Measurements from ENCODE around the gene APH1A.

Gene APH1A

DNA sequence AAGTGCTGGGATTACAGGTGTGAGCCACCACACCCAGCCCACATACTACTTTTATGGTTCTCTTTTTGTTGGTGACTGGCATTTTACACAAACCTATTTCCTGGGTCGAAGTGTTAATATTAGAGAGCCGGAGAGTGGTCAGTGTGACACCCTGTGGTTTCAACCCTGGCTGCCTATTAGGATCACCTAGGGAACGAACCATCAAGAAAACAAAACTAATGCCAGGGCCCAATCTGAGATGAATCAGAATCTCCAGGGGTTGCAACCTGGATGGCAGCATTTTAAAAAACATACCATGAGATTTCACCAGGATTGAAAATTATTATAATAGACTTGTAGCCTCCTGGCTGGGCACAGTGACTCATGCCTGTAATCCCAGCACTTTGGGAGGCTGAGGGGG lies 30.9 kb upstream of the APH1A start:
- Histone ChIP-seq H3K9me2 (replicated peaks; ENCODE audit: insufficient read depth, low read length) (no peaks in the 10 kb centered on the region), H3K9me3 (replicated peaks; ENCODE audit: insufficient read depth, low read length) (no peaks in the 10 kb centered on the region), H3K36me3 (replicated peaks; ENCODE audit: insufficient read depth, low read length) (no peaks in the 10 kb centered on the region; the same call in 1 of the 2 replicates), H3F3A (ENCODE audit: insufficient read depth, low read length) (0 out of 2 replicates have a peak, but pooled peaks cover 4% of the 10 kb centered on the region), H3K27ac (ENCODE audit: low read length) (no peak overlapping the region), H3K27me3 (replicated peaks; ENCODE audit: insufficient read depth, low read length) (no peaks in the 10 kb centered on the region), H4K20me1 (ENCODE audit: insufficient read depth, low read length) (no peaks in the 10 kb centered on the region), H2AFZ (ENCODE audit: low read length) (no peak overlapping the region), H3K4me2 (ENCODE audit: low read depth, low read length) (no peak overlapping the region), H3K4me3 (ENCODE audit: low read length) (no peak overlapping the region), H3K4me1 (ENCODE audit: low read length) (no peaks in the 10 kb centered on the region), H3K9ac (ENCODE audit: low read length) (no peak overlapping the region), H3K79me2 (ENCODE audit: low read length) (peaks cover 9% of the 10 kb centered on the region; the same call in 1 of the 2 replicates)
- no peak for DNase-seq
- TF ChIP-seq EZH2phosphoT487 (IDR thresholded peaks at IDR 0.05; ENCODE audit: low read length) (no peak), EZH2 (optimal IDR thresholded peaks at IDR 0.05; ENCODE audit: low read depth, low read length) (no peak)
- TF ChIP-seq, protein P1, sequence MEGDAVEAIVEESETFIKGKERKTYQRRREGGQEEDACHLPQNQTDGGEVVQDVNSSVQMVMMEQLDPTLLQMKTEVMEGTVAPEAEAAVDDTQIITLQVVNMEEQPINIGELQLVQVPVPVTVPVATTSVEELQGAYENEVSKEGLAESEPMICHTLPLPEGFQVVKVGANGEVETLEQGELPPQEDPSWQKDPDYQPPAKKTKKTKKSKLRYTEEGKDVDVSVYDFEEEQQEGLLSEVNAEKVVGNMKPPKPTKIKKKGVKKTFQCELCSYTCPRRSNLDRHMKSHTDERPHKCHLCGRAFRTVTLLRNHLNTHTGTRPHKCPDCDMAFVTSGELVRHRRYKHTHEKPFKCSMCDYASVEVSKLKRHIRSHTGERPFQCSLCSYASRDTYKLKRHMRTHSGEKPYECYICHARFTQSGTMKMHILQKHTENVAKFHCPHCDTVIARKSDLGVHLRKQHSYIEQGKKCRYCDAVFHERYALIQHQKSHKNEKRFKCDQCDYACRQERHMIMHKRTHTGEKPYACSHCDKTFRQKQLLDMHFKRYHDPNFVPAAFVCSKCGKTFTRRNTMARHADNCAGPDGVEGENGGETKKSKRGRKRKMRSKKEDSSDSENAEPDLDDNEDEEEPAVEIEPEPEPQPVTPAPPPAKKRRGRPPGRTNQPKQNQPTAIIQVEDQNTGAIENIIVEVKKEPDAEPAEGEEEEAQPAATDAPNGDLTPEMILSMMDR (IDR thresholded peaks at IDR 0.05; ENCODE audit: low read length), result no peak

DNA sequence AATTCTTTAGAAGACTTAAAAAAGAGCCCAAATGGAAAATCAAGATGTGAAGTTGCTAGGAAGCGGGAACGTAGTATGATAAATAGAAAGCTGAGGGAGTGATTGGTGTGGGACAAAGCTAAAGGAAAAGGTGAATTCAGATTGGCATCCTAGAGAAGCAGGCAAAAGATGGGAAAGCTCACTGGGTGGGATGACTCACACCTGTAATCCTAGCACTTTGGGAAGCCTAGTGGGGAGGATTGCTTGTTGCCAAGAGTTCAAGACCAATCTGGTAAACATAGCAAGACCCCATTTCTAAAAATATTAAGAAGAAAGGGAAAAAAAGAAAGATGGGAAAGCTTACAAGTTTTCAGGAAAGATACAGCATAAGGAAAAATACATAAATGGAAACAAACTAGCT lies 26.7 kb upstream of the APH1A start:
- H3F3A ChIP-seq (ENCODE audit: insufficient read depth, low read length), result no peaks in the 10 kb centered on the region
- H3K79me2 ChIP-seq (ENCODE audit: low read length), result peaks cover 18% of the 10 kb centered on the region
- no peak overlapping the region for H3K4me3 ChIP-seq (ENCODE audit: low read length)
- H3K9ac ChIP-seq (ENCODE audit: low read length), result no peak overlapping the region
- H4K20me1 ChIP-seq (ENCODE audit: insufficient read depth, low read length), result no peaks in the 10 kb centered on the region
- no peaks in the 10 kb centered on the region for H3K27me3 ChIP-seq (replicated peaks; ENCODE audit: insufficient read depth, low read length)
- no peak overlapping the region for H2AFZ ChIP-seq (ENCODE audit: low read length)
- no peak overlapping the region for H3K27ac ChIP-seq (ENCODE audit: low read length)
- H3K9me2 ChIP-seq (replicated peaks; ENCODE audit: insufficient read depth, low read length), result no peaks in the 10 kb centered on the region
- TF ChIP-seq, protein P1 (IDR thresholded peaks at IDR 0.05; ENCODE audit: low read length), result no peak
- TF ChIP-seq EZH2 (optimal IDR thresholded peaks at IDR 0.05; ENCODE audit: low read depth, low read length), result no peak
- no peak for TF ChIP-seq EZH2phosphoT487 (IDR thresholded peaks at IDR 0.05; ENCODE audit: low read length)
- no peaks in the 10 kb centered on the region for H3K9me3 ChIP-seq (replicated peaks; ENCODE audit: insufficient read depth, low read length)
- H3K4me1 ChIP-seq (ENCODE audit: low read length), result peaks cover 5% of the 10 kb centered on the region; the same call in 1 of the 2 replicates
- no peak overlapping the region for H3K4me2 ChIP-seq (ENCODE audit: low read depth, low read length)
- no peaks in the 10 kb centered on the region; the same call in 1 of the 2 replicates for H3K36me3 ChIP-seq (replicated peaks; ENCODE audit: insufficient read depth, low read length)
- DNase-seq, result no peak

GRCh38 chr1:150293433-150294253 lies 24.8 kb upstream of the APH1A start, which contains the start of gene MRPS21:
MRPS21 (plus strand) TSS chr1:150293861; CDS start chr1:150294367, 506 bp downstream.
- Histone ChIP-seq H3K27me3 (replicated peaks; ENCODE audit: insufficient read depth, low read length) (no peaks in the 10 kb centered on the region), H3K4me2 (ENCODE audit: low read depth, low read length) (peak within 1 kb of the TSS; percentile 69), H3K9ac (ENCODE audit: low read length) (peak within 1 kb of the TSS; percentile 74), H3K36me3 (replicated peaks; ENCODE audit: insufficient read depth, low read length) (no peaks in the 10 kb centered on the region; the same call in 1 of the 2 replicates), H4K20me1 (ENCODE audit: insufficient read depth, low read length) (no peaks in the 10 kb centered on the region), H3K4me3 (ENCODE audit: low read length) (peak within 1 kb of the TSS; percentile 78), H3F3A (ENCODE audit: insufficient read depth, low read length) (no peaks in the 10 kb centered on the region), H2AFZ (ENCODE audit: low read length) (peak within 1 kb of the TSS; percentile 84), H3K9me3 (replicated peaks; ENCODE audit: insufficient read depth, low read length) (no peaks in the 10 kb centered on the region), H3K9me2 (replicated peaks; ENCODE audit: insufficient read depth, low read length) (no peaks in the 10 kb centered on the region), H3K4me1 (ENCODE audit: low read length) (peaks cover 5% of the 10 kb centered on the region; the same call in 1 of the 2 replicates), H3K79me2 (ENCODE audit: low read length) (peaks cover 18% of the 10 kb centered on the region), H3K27ac (ENCODE audit: low read length) (peak within 1 kb of the TSS; percentile 61)
- peak; percentile 96 for DNase-seq
- TF ChIP-seq, protein P1 (IDR thresholded peaks at IDR 0.05; ENCODE audit: low read length), result no peak
- TF ChIP-seq EZH2 (optimal IDR thresholded peaks at IDR 0.05; ENCODE audit: low read depth, low read length), result no peak
- no peak for TF ChIP-seq EZH2phosphoT487 (IDR thresholded peaks at IDR 0.05; ENCODE audit: low read length)
